NOMO-1 treated with dmso at 0.1 percent for 144 hours (cell line): ENCODE measurements around the gene USP12.
"Not testable (repeated sequence)": the region's sequence is repeated elsewhere in the genome, so short reads cannot be mapped to it uniquely, and the experiment has no call there.

Experiments
- DNase-seq: peaks from one replicate; lab custom pipeline; 2025; ENCODE audit not compliant: unreplicated experiment; lab: John Stamatoyannopoulos, UW

The USP12 gene

GRCh38 chr13:27080018-27080948, 91.3 kb downstream of the USP12 start:
- DNase-seq = no peak

GRCh38 chr13:27079421-27079958, 92.1 kb downstream of the USP12 start:
- no peak for DNase-seq

- DNase-seq = no peak
These were observed 94.2 kb downstream of the USP12 start for GRCh38 chr13:27077451-27077850.

GRCh38 chr13:27076421-27076820, 95.2 kb downstream of the USP12 start:
- DNase-seq = no peak

- no peak for DNase-seq
These were observed 98.4 kb downstream of the USP12 start for GRCh38 chr13:27073186-27073585.

GRCh38 chr13:27066123-27066522, 105.5 kb downstream of the USP12 start:
- DNase-seq = not testable (repeated sequence)

GRCh38 chr13:27065582-27065981, 106.0 kb downstream of the USP12 start:
- no peak for DNase-seq

- no peak for DNase-seq
These were observed 107.2 kb downstream of the USP12 start for GRCh38 chr13:27064252-27064995.

- no peak for DNase-seq
These were observed 113.8 kb downstream of the USP12 start for GRCh38 chr13:27057817-27058216.

GRCh38 chr13:27055526-27055925, 116.1 kb downstream of the USP12 start:
- no peak for DNase-seq

GRCh38 chr13:27054760-27055159, 116.9 kb downstream of the USP12 start:
- no peak for DNase-seq

GRCh38 chr13:27053902-27054595, 117.6 kb downstream of the USP12 start:
- no peak for DNase-seq

- DNase-seq = no peak
These were observed 118.3 kb downstream of the USP12 start for GRCh38 chr13:27053210-27053884.

- no peak for DNase-seq
These were observed 118.9 kb downstream of the USP12 start for GRCh38 chr13:27052551-27053208.

- no peak for DNase-seq
These were observed 124.5 kb downstream of the USP12 start for GRCh38 chr13:27047081-27047480.

- no peak for DNase-seq
These were observed 126.6 kb downstream of the USP12 start for GRCh38 chr13:27044837-27045570.

- DNase-seq = no peak
These were observed 128.6 kb downstream of the USP12 start for GRCh38 chr13:27043013-27043412.

- no peak for DNase-seq
These were observed 130.3 kb downstream of the USP12 start for GRCh38 chr13:27041341-27041740.

- DNase-seq = no peak
These were observed 130.8 kb downstream of the USP12 start for GRCh38 chr13:27040826-27041108.
